ENCODE measurements around the gene SLC47A1. TPM values are rescaled to one million over a fixed set of nuclear protein-coding genes. Genes with fewer than 3 reads are reported as not detected.
"Not testable (repeated sequence)": the region's sequence is repeated elsewhere in the genome, so short reads cannot be mapped to it uniquely, and the experiment has no call there.

Gene SLC47A1
- total and polyA plus RNA-seq, 2 of the 8 experiments (the other 6 are each of a cell fraction or from before 2014, with no cell fraction given) = 1.5 to 3.6 TPM

DNA sequence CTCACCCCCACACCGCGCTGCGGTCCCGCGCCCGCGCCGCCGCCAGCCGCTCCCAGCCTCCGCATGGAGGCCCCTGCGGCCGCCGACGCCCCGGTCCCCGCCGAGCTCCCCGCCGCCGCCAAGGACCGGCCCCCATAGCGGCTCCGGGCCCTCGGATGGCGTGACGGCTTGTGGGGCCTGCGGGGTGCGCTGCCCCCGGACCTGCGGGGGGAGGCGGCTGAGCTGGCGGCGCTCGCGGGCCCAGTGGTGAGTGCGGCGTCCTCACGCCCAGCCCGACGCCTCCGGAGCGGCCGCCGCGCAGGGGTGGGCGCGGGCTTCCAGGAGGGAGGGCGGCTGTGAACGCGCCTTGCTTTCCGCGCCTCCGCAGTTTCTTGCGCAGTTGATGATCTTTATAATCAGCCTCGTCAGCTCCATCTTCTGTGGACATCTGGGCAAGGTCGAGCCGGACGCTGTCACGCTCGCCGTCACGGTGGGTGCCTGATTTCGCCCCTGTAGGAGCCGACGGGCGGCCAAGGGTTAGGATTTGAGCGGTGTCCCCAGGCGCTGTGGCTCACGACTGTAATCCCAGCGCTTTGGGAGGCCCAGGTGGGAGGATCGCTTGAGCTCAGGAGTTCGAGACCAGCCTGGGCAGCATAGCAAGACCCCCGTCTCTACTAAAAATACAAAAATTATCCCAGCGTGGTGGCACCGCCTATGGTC is 46.4 kb downstream of the SLC47A1 start (continued):
- TF ChIP-seq EZH2 (IDR thresholded peaks at IDR 0.05; ENCODE audit: low read depth, low read length, severe bottlenecking) (peak; percentile 19), KDM4A (IDR thresholded peaks at IDR 0.05; ENCODE audit: low read depth, low read length, severe bottlenecking) (peak; percentile 78)

DNA sequence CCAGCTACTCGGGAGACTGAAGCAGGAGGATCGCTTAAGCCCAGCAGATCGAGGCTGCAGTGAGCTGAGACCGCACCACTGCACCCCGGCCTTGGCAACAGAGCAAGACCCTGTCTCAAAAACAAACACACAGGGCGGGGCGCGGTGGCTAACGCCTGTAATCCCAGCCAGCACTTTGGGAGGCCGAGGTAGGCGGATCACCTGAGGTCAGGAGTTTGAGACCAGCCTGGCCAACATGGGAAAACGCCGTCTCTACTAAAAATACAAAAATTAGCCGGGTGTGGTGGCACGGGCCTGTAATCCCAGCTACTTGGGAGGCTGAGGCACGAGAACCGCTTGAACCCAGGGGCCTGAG is 46.9 kb downstream of the SLC47A1 start:
- not testable (repeated sequence) for H2BK15ac ChIP-seq (ENCODE audit: low read length); H3K36me3 ChIP-seq (ENCODE audit: control insufficient read depth in 2 of 4, insufficient read depth in 4 of 4, low read length in 3 of 4); H3K4ac ChIP-seq (replicated peaks; ENCODE audit: insufficient read length, low read depth, low read length); H3K23me2 ChIP-seq (ENCODE audit: low read depth, low read length); H3K4me1 ChIP-seq (replicated peaks in 1 of 4; ENCODE audit: control insufficient read depth in 3 of 4, insufficient read depth in 4 of 4, low read length in 3 of 4); H3K27ac ChIP-seq (ENCODE audit: low read depth, low read length); H4K20me1 ChIP-seq (replicated peaks in 1 of 2; ENCODE audit: control insufficient read depth in 1 of 2, insufficient read depth in 2 of 2, low read length in 2 of 2); H3K9ac ChIP-seq (replicated peaks in 1 of 4; ENCODE audit: extremely low read depth in 1 of 4, low read depth in 3 of 4, low read length in 3 of 4); H3K79me2 ChIP-seq (ENCODE audit: control insufficient read depth in 1 of 2, insufficient read depth in 2 of 2, low read length in 2 of 2); H4K91ac ChIP-seq (replicated peaks; ENCODE audit: insufficient read length, low read length); H2BK120ac ChIP-seq (replicated peaks; ENCODE audit: low read depth, low read length); H4K8ac ChIP-seq (ENCODE audit: extremely low read depth, insufficient read depth, low read length); H3K9me3 ChIP-seq (ENCODE audit: insufficient read depth in 2 of 2, low read depth in 1 of 2, low read length in 1 of 2); H2AFZ ChIP-seq (ENCODE audit: low read length); H3K56ac ChIP-seq (replicated peaks; ENCODE audit: insufficient read length, low read depth, low read length); H3K18ac ChIP-seq (ENCODE audit: extremely low read depth, low read length); H2AK5ac ChIP-seq (ENCODE audit: low read depth, low read length); FAIRE-seq; H3K23ac ChIP-seq (ENCODE audit: insufficient read length); H2BK12ac ChIP-seq (ENCODE audit: low read depth, low read length); H2BK20ac ChIP-seq (ENCODE audit: low read length); H3K14ac ChIP-seq (ENCODE audit: insufficient read length); H4K5ac ChIP-seq (ENCODE audit: insufficient read length, low read depth, low read length); H2BK5ac ChIP-seq (ENCODE audit: low read depth, low read length); H3K79me1 ChIP-seq (ENCODE audit: low read depth, low read length); DNase-seq (ENCODE audit: low read depth in 1 of 2, low spot score in 2 of 2)
- peaks cover 2 to 20% (median 8%) of the 10 kb centered on the region in 4 experiments; a peak in 6 of 7 replicates for H3K27me3 ChIP-seq (replicated peaks in 1 of 4; ENCODE audit: control insufficient read depth in 3 of 4, extremely low read depth in 1 of 4, insufficient read depth in 3 of 4, low read length in 3 of 4)
- ChIA-PET POLR2A (ENCODE audit: partially characterized antibody) (interaction anchor here (0.7 to 1.4 kb wide), 4 partner anchors 67 to 203 kb away, joined by 3 to 5 read pairs (median 4); partner anchors contain the start of gene ALDH3A2), CTCF (ENCODE audit: partially characterized antibody) (interaction anchor here (1.1 to 1.9 kb wide), 5 partner anchors 13 to 239 kb away, joined by 3 to 5 read pairs (median 4); partner anchors contain the start of gene ALDH3A2)
- WGBS, 2 experiments (ENCODE audit: extremely low coverage in 1 of 2, insufficient coverage in 1 of 2, insufficient read length in 1 of 2, insufficient replicate concordance in 2 of 2, low coverage in 1 of 2, low lambda C conversion rate in 2 of 2, missing lambda C conversion rate in 1 of 2) = 94% methylated on average over 17 of the region's 17 CpGs; no CpG with 5 or more reads in 1 of the 2 experiments
- H3K4me2 ChIP-seq (ENCODE audit: insufficient read depth in 1 of 2, low read depth in 2 of 2, low read length in 2 of 2) = peak overlapping the region in 1 of 2 experiments; percentile 47; a peak in 1 of 4 replicates
- peak overlapping the region; percentile 31 to 69 (median 53); a peak in 4 of 8 replicates for H3K4me3 ChIP-seq (ENCODE audit: extremely low read depth in 1 of 4, insufficient read depth in 2 of 4, low read depth in 3 of 4, low read length in 4 of 4)

Measured in H1 (cell line).